PC-9 (cell line): Measurements from ENCODE around the gene DDX10. TPM values are rescaled to one million over a fixed set of nuclear protein-coding genes. Genes with fewer than 3 reads are reported as not detected.
"Not testable (repeated sequence)": the region's sequence is repeated elsewhere in the genome, so short reads cannot be mapped to it uniquely, and the experiment has no call there.

Source experiments
- BruUV-seq: library from RNA; stranded (reverse); fragments of 400-500 nt; replicated peaks from 2 replicates; lab custom pipeline; 2021; lab: Mats Ljungman, UMichigan
- CTCF ChIA-PET: fragments of 300-600 bp; sonication (Branson Sonifier 250); formaldehyde crosslinking; loops from one replicate; lab custom pipeline; 2022; ENCODE audit warnings: antibody characterized with exemption; lab: Charles Lee
- POLR2A ChIA-PET: fragments of 300-600 bp; sonication (Branson Sonifier 250); formaldehyde crosslinking; loops from one replicate; lab custom pipeline; 2022; ENCODE audit warnings: antibody characterized with exemption; ENCODE audit not compliant: unreplicated experiment; lab: Charles Lee
- DNase-seq, 2 experiments: peaks; one replicate each; pipeline versions ENCODE4 v3.0.0 to v3.0.0-alpha.2; 2015 to 2022; ENCODE audit warnings: mixed read lengths in 1 of 2
- H2AFZ ChIP-seq: fragments of 200-600 bp; sonication (generic); 2 replicates; pipeline ENCODE4 v1.8.1; 2017; ENCODE audit warnings: antibody characterized with exemption
- H3F3A ChIP-seq: fragments of 200-600 bp; sonication (generic); 2 replicates; pipeline ENCODE4 v1.8.1; 2017; ENCODE audit warnings: antibody characterized with exemption, mild to moderate bottlenecking, low read depth; ENCODE audit not compliant: insufficient read depth
- H3K27ac ChIP-seq: fragments of 200-600 bp; sonication (generic); 2 replicates; pipeline ENCODE4 v1.6.1; 2016; ENCODE audit warnings: mixed run types
- H3K27me3 ChIP-seq: fragments of 200-600 bp; sonication (generic); 2 replicates; pipeline ENCODE4 v1.6.1; 2016; ENCODE audit warnings: low read depth, mixed run types; ENCODE audit not compliant: insufficient read depth
- H3K36me3 ChIP-seq: fragments of 200-600 bp; sonication (generic); 2 replicates; pipeline ENCODE4 v1.6.1; 2016; ENCODE audit warnings: low read depth, mixed run types
- H3K4me1 ChIP-seq: fragments of 200-600 bp; sonication (generic); replicated peaks from 2 replicates; pipeline ENCODE4 v1.6.1; 2016; ENCODE audit warnings: mixed run types; ENCODE audit not compliant: insufficient read depth
- H3K4me2 ChIP-seq: fragments of 200-600 bp; sonication (generic); 2 replicates; pipeline ENCODE4 v1.6.1; 2017; ENCODE audit warnings: mixed run types
- H3K4me3 ChIP-seq: fragments of 200-600 bp; sonication (generic); 2 replicates; pipeline ENCODE4 v1.6.1; 2016; ENCODE audit warnings: mixed run types
- H3K79me2 ChIP-seq: fragments of 200-600 bp; sonication (generic); 2 replicates; pipeline ENCODE4 v1.6.1; 2017; ENCODE audit warnings: low read depth, mixed run types
- H3K9me2 ChIP-seq: fragments of 200-600 bp; sonication (generic); 2 replicates; pipeline ENCODE4 v1.8.1; 2017; ENCODE audit warnings: mild to moderate bottlenecking; ENCODE audit not compliant: insufficient read depth
- H3K9me3 ChIP-seq: fragments of 200-600 bp; sonication (generic); 2 replicates; pipeline ENCODE4 v1.8.1; 2016; ENCODE audit warnings: low read depth; ENCODE audit not compliant: insufficient read depth
- H4K20me1 ChIP-seq: fragments of 200-600 bp; sonication (generic); 2 replicates; pipeline ENCODE4 v1.8.1; 2017; ENCODE audit not compliant: insufficient read depth
- CTCF ChIP-seq: fragments of 200-600 bp; sonication (generic); conservative IDR thresholded peaks from 2 replicates; pipeline ENCODE4 v1.6.1; 2017; ENCODE audit warnings: mixed run types, antibody characterized with exemption, mild to moderate bottlenecking, moderate library complexity
- EZH2 ChIP-seq: fragments of 200-600 bp; sonication (generic); IDR thresholded peaks from 2 replicates; pipeline ENCODE4 v1.8.0; 2017; ENCODE audit warnings: antibody characterized with exemption, low read depth
- intact Hi-C: fragments of 100-400 bp; cut with micrococcal nuclease; formaldehyde crosslinking; loops from one replicate; pipeline ENCODE4 v1.10.0; 2022; ENCODE audit not compliant: unreplicated experiment
- total RNA-seq: library from RNA; stranded (reverse); gene quantifications from 2 replicates; pipeline ENCODE4 v1.2.3, GENCODE V29; 2021

The DDX10 gene
- total RNA-seq, 1 experiment from 2014 or later: 26.4 TPM

- Histone ChIP-seq H3K36me3 (peaks cover 7% of the 10 kb centered on the region; the same call in 1 of the 2 replicates), H3K4me1 (0 out of 2 replicates have a peak, but pooled peaks cover 9% of the 10 kb centered on the region), H3K27ac (no peak overlapping the region), H3K79me2 (peaks cover 7% of the 10 kb centered on the region), H3K4me2 (no peak overlapping the region), H3K9me3 (no peaks in the 10 kb centered on the region; the same call in 1 of the 2 replicates), H4K20me1 (no peaks in the 10 kb centered on the region), H3K4me3 (no peak overlapping the region), H3K9me2 (no peaks in the 10 kb centered on the region), H3K27me3 (no peaks in the 10 kb centered on the region), H3F3A (no peaks in the 10 kb centered on the region), H2AFZ (no peak overlapping the region)
- intact Hi-C loops: no loop called here
- POLR2A ChIA-PET: no interaction called here
- CTCF ChIA-PET: no interaction called here
- TF ChIP-seq CTCF: no peak
- DNase-seq: no peak
- no TSS peak for BruUV-seq
Measured at GRCh38 chr11:108733479-108734116, 68.7 kb downstream of the DDX10 start.

GRCh38 chr11:108734283-108734682, 69.4 kb downstream of the DDX10 start:
- DNase-seq: no peak

GRCh38 chr11:108734956-108735559, 70.2 kb downstream of the DDX10 start:
- Histone ChIP-seq H4K20me1 (no peaks in the 10 kb centered on the region), H3F3A (no peaks in the 10 kb centered on the region), H3K27ac (no peak overlapping the region), H3K4me3 (no peak overlapping the region), H3K4me2 (no peak overlapping the region), H3K9me3 (peaks cover 6% of the 10 kb centered on the region; the same call in 1 of the 2 replicates), H3K27me3 (no peaks in the 10 kb centered on the region), H3K36me3 (0 out of 2 replicates have a peak, but pooled peaks cover 7% of the 10 kb centered on the region), H3K4me1 (0 out of 2 replicates have a peak, but pooled peaks cover 9% of the 10 kb centered on the region), H3K9me2 (no peaks in the 10 kb centered on the region), H3K79me2 (peaks cover 9% of the 10 kb centered on the region), H2AFZ (no peak overlapping the region)
- intact Hi-C loops: no loop called here
- POLR2A ChIA-PET: no interaction called here
- BruUV-seq: no TSS peak
- CTCF ChIA-PET: no interaction called here
- no peak for DNase-seq
- peak; percentile 68 for TF ChIP-seq CTCF
- TF ChIP-seq EZH2: no peak

More at GRCh38 chr11:108734283-108734682, 69.4 kb downstream of the DDX10 start:
- no peak for TF ChIP-seq EZH2
- no peak for TF ChIP-seq CTCF
- Histone ChIP-seq H3K79me2 (peaks cover 7% of the 10 kb centered on the region), H3K4me2 (no peak overlapping the region), H2AFZ (no peak overlapping the region), H3K9me3 (no peaks in the 10 kb centered on the region; the same call in 1 of the 2 replicates), H3K27ac (no peak overlapping the region), H3F3A (no peaks in the 10 kb centered on the region), H3K9me2 (no peaks in the 10 kb centered on the region), H3K4me3 (no peak overlapping the region), H3K4me1 (0 out of 2 replicates have a peak, but pooled peaks cover 9% of the 10 kb centered on the region), H3K27me3 (no peaks in the 10 kb centered on the region), H3K36me3 (0 out of 2 replicates have a peak, but pooled peaks cover 7% of the 10 kb centered on the region), H4K20me1 (no peaks in the 10 kb centered on the region)
- BruUV-seq: no TSS peak
- ChIA-PET CTCF (no interaction called here), POLR2A (no interaction called here)
- intact Hi-C loops: no loop called here

- H3F3A ChIP-seq, H3K4me1 ChIP-seq, H2AFZ ChIP-seq, POLR2A ChIA-PET, H4K20me1 ChIP-seq, CTCF ChIA-PET, H3K36me3 ChIP-seq, DNase-seq, H3K4me2 ChIP-seq, H3K4me3 ChIP-seq, intact Hi-C loops, BruUV-seq, H3K9me2 ChIP-seq, H3K27ac ChIP-seq, H3K27me3 ChIP-seq: not testable (repeated sequence)
- Histone ChIP-seq H3K9me3 (peaks cover 17% of the 10 kb centered on the region; the same call in 1 of the 2 replicates), H3K79me2 (peaks cover 20% of the 10 kb centered on the region; the same call in 1 of the 2 replicates)
Measured at GRCh38 chr11:108740132-108740531, 75.3 kb downstream of the DDX10 start.
